ENCODE measurements around the gene CFAP52. TPM values are rescaled to one million over a fixed set of nuclear protein-coding genes. Genes with fewer than 3 reads are reported as not detected.

Gene CFAP52
- total RNA-seq, 1 experiment from 2014 or later = not detected

- CTCF ChIA-PET = no interaction called here
- Mint-ChIP-seq H3K27me3 (ENCODE audit: low read depth) (no peaks in the 10 kb centered on the region), H3K27ac (no peak overlapping the region), H3K36me3 (peaks cover 6% of the 10 kb centered on the region; the same call in 1 of the 2 replicates), H3K4me1 (peaks cover 7% of the 10 kb centered on the region), H3K4me3 (no peak overlapping the region), H3K9me3 (peaks cover 3% of the 10 kb centered on the region; the same call in 1 of the 2 replicates)
- DNase-seq (ENCODE audit: low spot score) = no peak
- no peak for ATAC-seq
- POLR2A ChIA-PET = no interaction called here
- TF ChIP-seq CTCF (IDR thresholded peaks at IDR 0.05) (no peak), ERG (CRISPR knock-in tag; IDR thresholded peaks at IDR 0.05) (no peak), TP53 (CRISPR knock-in tag; IDR thresholded peaks at IDR 0.05) (no peak), EMX1 (CRISPR knock-in tag; IDR thresholded peaks at IDR 0.05) (no peak), CDX4 (CRISPR knock-in tag; IDR thresholded peaks at IDR 0.05; ENCODE audit: borderline replicate concordance) (no peak), CREB1 (CRISPR knock-in tag; IDR thresholded peaks at IDR 0.05) (no peak), SOX15 (CRISPR knock-in tag; IDR thresholded peaks at IDR 0.05) (no peak), AR (CRISPR knock-in tag; IDR thresholded peaks at IDR 0.05) (no peak), SP1 (CRISPR knock-in tag; conservative IDR thresholded peaks at IDR 0.05) (no peak), GTF2I (CRISPR knock-in tag; conservative IDR thresholded peaks at IDR 0.05) (no peak), GABPB1 (CRISPR knock-in tag; IDR thresholded peaks at IDR 0.05) (no peak), MLX (CRISPR knock-in tag; IDR thresholded peaks at IDR 0.05) (no peak), ZBTB21 (CRISPR knock-in tag; IDR thresholded peaks at IDR 0.05; ENCODE audit: borderline replicate concordance) (no peak), ATF1 (CRISPR knock-in tag; IDR thresholded peaks at IDR 0.05) (no peak), CREM (CRISPR knock-in tag; IDR thresholded peaks at IDR 0.05) (no peak), ZNF425 (CRISPR knock-in tag; conservative IDR thresholded peaks at IDR 0.05) (no peak)
Observed at GRCh38 chr17:9527788-9528187, 48.7 kb upstream of the CFAP52 start.

Data from WTC11 (cell line).